Keratinocyte (primary cell): Measurements from ENCODE around the gene MAN2A2. TPM values are rescaled to one million over a fixed set of nuclear protein-coding genes. Genes with fewer than 3 reads are reported as not detected.

Source experiments
- DNase-seq: peaks from one replicate; pipeline ENCODE4 v3.0.0-alpha.2; 2011; ENCODE audit warnings: low read depth, missing footprints, low spot score
- FAIRE-seq: peaks from 2 replicates; lab custom pipeline; 2011; peaks lifted over from hg19 to GRCh38; lab: Jason Lieb, UNC
- H2AFZ ChIP-seq: 2 replicates; pipeline ENCODE4 v1.6.0; 2012; ENCODE audit warnings: low read length, control low read depth, inconsistent platforms; ENCODE audit not compliant: control insufficient read depth
- H3K27ac ChIP-seq: 2 replicates; pipeline ENCODE4 v1.5.1; 2011; ENCODE audit warnings: low read length; ENCODE audit not compliant: control insufficient read depth, insufficient read depth
- H3K27me3 ChIP-seq: 3 replicates; pipeline ENCODE4 v1.6.0; 2011; ENCODE audit warnings: low read length; ENCODE audit not compliant: control insufficient read depth, insufficient read depth; ENCODE audit errors: extremely low read depth
- H3K36me3 ChIP-seq, 2 experiments: 2 replicates in 1 of 2; 3 replicates in 1 of 2; pipeline ENCODE4 v1.5.1; 2011; ENCODE audit warnings: low read length in 2 of 2, mild to moderate bottlenecking in 1 of 2; ENCODE audit not compliant: control insufficient read depth in 2 of 2, insufficient read depth in 2 of 2; ENCODE audit errors: extremely low read depth in 1 of 2
- H3K4me1 ChIP-seq: 3 replicates; pipeline ENCODE4 v1.5.1; 2011; ENCODE audit warnings: low read length; ENCODE audit not compliant: control insufficient read depth, insufficient read depth; ENCODE audit errors: extremely low read depth
- H3K4me2 ChIP-seq: 3 replicates; pipeline ENCODE4 v1.6.0; 2011; ENCODE audit warnings: low read depth, low read length; ENCODE audit not compliant: control insufficient read depth, insufficient read depth; ENCODE audit errors: extremely low read depth
- H3K4me3 ChIP-seq, 3 experiments: fragments of 200-600 bp in 1 of 3; sonication (generic) in 1 of 3; 2 replicates in 2 of 3; 3 replicates in 1 of 3; pipeline ENCODE4 v1.5.1; 2011 to 2016; ENCODE audit warnings: low read length in 3 of 3, mild to moderate bottlenecking in 3 of 3, control low read depth in 2 of 3, inconsistent platforms in 1 of 3, low read depth in 1 of 3, mixed read lengths in 1 of 3, mixed run types in 1 of 3, moderate library complexity in 1 of 3; ENCODE audit not compliant: control insufficient read depth in 2 of 3, insufficient read depth in 2 of 3; ENCODE audit errors: extremely low read depth in 1 of 3
- H3K79me2 ChIP-seq: 2 replicates; pipeline ENCODE4 v1.6.0; 2012; ENCODE audit warnings: low read length; ENCODE audit not compliant: control insufficient read depth, insufficient read depth
- H3K9ac ChIP-seq: 3 replicates; pipeline ENCODE4 v1.6.0; 2011; ENCODE audit warnings: low read length; ENCODE audit not compliant: control insufficient read depth, insufficient read depth; ENCODE audit errors: extremely low read depth
- H3K9me1 ChIP-seq: 3 replicates; pipeline ENCODE4 v1.6.0; 2011; ENCODE audit warnings: low read length; ENCODE audit not compliant: control insufficient read depth, insufficient read depth; ENCODE audit errors: extremely low read depth
- H3K9me3 ChIP-seq: 2 replicates; pipeline ENCODE4 v1.5.1; 2012; ENCODE audit warnings: low read depth, low read length; ENCODE audit not compliant: control insufficient read depth
- H4K20me1 ChIP-seq: 3 replicates; pipeline ENCODE4 v1.6.0; 2011; ENCODE audit warnings: low read length; ENCODE audit not compliant: control insufficient read depth, insufficient read depth; ENCODE audit errors: extremely low read depth
- CTCF ChIP-seq, 3 experiments: IDR thresholded peaks in 1 of 3; conservative IDR thresholded peaks in 1 of 3; optimal IDR thresholded peaks in 1 of 3; 2 replicates in 2 of 3; 3 replicates in 1 of 3; pipeline versions ENCODE3 to v1.5.1; 2011; ENCODE audit warnings: low read length in 3 of 3, mild to moderate bottlenecking in 3 of 3, moderate library complexity in 2 of 3, control low read depth in 1 of 3, inconsistent platforms in 1 of 3; ENCODE audit not compliant: insufficient read depth in 2 of 3; ENCODE audit errors: extremely low read depth in 1 of 3
- EZH2 ChIP-seq: IDR thresholded peaks from one replicate; pipeline ENCODE4 v1.6.1; 2012; ENCODE audit warnings: inconsistent platforms, mild to moderate bottlenecking, low read length, moderate library complexity
- dilution Hi-C: fragments of 300-500 bp; cut with MboI; formaldehyde crosslinking; loops from one replicate; pipeline ENCODE4 v1.7.0; 2020; ENCODE audit warnings: low sequenced_read_pairs; ENCODE audit not compliant: extremely low pct_ligation_motif_present
- polyA plus RNA-seq, 5 experiments: library from polyadenylated mRNA; depleted of rRNA in 3 of 5; stranded (reverse) in 3 of 5; stranded (forward) in 1 of 5; unstranded in 1 of 5; fragments of >200 nt; gene quantifications; 1 replicate in 1 of 5; 2 replicates in 3 of 5; 3 replicates in 1 of 5; pipeline versions ENCODE4 v1.2.1 to v1.2.3, GENCODE V29; 2011 to 2012; ENCODE audit warnings: missing spikeins in 2 of 5, low read depth in 1 of 5, low replicate concordance in 1 of 5

The MAN2A2 gene
- polyA plus RNA-seq, 1 donor (not counting 4 experiments of a cell fraction or from before 2014, with no cell fraction given), result 6.6 TPM

DNA sequence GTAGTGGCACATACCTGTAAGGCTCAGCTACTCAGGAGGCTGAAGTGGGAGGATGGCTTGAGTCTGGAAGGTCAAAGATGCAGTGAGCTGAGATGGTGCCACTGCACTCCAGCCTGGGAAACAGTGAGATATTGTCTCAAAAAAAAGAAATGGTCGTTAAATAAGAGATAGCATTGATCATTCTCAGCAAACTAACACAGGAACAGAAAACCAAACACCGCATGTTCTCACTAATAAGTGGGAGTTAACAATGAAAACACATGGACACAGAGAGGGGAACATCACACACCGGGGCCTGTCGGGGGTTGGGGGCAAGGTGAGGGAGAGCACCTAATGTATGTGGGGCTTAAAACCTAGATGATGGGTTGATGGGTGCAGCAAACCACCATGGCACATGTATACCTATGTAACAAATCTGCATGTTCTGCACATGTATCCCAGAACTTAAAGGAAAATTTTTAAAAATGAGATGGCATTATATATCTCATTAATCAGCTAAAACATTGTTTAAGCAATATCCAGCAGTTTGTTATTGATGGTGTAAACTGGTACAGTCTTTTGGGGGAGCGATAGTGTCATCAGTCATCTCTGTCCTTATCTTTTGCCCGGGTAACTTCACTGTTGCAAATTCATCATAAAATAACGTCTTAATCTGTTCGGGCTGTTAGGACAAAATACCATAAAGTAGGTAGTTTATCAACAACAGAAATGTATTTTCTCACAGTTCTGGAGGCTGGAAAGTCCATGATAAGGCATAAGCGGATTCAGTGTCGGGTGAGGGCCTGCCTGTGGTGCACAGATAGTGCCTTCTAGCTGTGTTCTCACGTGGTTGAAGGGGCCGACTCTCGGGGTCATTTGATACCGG is 1.7 kb upstream of the MAN2A2 start:
- H3K4me1 ChIP-seq, result peaks cover 12% of the 10 kb centered on the region
- FAIRE-seq (no peak), DNase-seq (no peak)
- H3K27me3 ChIP-seq, result no peaks in the 10 kb centered on the region
- dilution Hi-C loops, result no loop called here
- peak overlapping the region; percentile 83 for H3K4me2 ChIP-seq
- TF ChIP-seq CTCF (optimal IDR thresholded peaks at IDR 0.05 in 1 of 3, IDR thresholded peaks at IDR 0.05 in 1 of 3, conservative IDR thresholded peaks at IDR 0.05 in 1 of 3; ENCODE audit: extremely low read depth in 1 of 3, insufficient read depth in 2 of 3, low read length in 3 of 3) (no peak), EZH2 (no peak)
- no peak overlapping the region for H3K9ac ChIP-seq
- no peaks in the 10 kb centered on the region for H3K9me3 ChIP-seq
- H2AFZ ChIP-seq, result no peak overlapping the region
- peaks cover 0 to 3% of the 10 kb centered on the region in 2 experiments for H3K36me3 ChIP-seq
- H3K79me2 ChIP-seq, result no peaks in the 10 kb centered on the region
- H3K4me3 ChIP-seq, result peak overlapping the region in 2 of 3 experiments; percentile 68 to 78
- no peak overlapping the region for H3K27ac ChIP-seq
- H3K9me1 ChIP-seq, result peaks cover 2% of the 10 kb centered on the region
- H4K20me1 ChIP-seq, result no peaks in the 10 kb centered on the region

GRCh38 chr15:90902040-90902839 is 862 bp upstream of the MAN2A2 start:
- dilution Hi-C loops, result no loop called here
- H3K4me1 ChIP-seq, result peaks cover 12% of the 10 kb centered on the region
- H3K27me3 ChIP-seq, result no peaks in the 10 kb centered on the region
- no peaks in the 10 kb centered on the region for H3K9me3 ChIP-seq
- H2AFZ ChIP-seq, result peak overlapping the region; percentile 93
- peak overlapping the region; percentile 83 for H3K4me2 ChIP-seq
- FAIRE-seq (peak; percentile 69), DNase-seq (no peak)
- no peaks in the 10 kb centered on the region for H4K20me1 ChIP-seq
- peak overlapping the region; percentile 71 for H3K27ac ChIP-seq
- no peak for TF ChIP-seq EZH2
- peak; percentile 81 to 91 (median 90) for TF ChIP-seq CTCF (optimal IDR thresholded peaks at IDR 0.05 in 1 of 3, IDR thresholded peaks at IDR 0.05 in 1 of 3, conservative IDR thresholded peaks at IDR 0.05 in 1 of 3; ENCODE audit: extremely low read depth in 1 of 3, insufficient read depth in 2 of 3, low read length in 3 of 3)
- peaks cover 3 to 5% of the 10 kb centered on the region in 2 experiments for H3K36me3 ChIP-seq
- H3K9ac ChIP-seq, result peak overlapping the region; percentile 83
- H3K79me2 ChIP-seq, result no peaks in the 10 kb centered on the region
- peak overlapping the region; percentile 37 to 78 (median 68) for H3K4me3 ChIP-seq
- H3K9me1 ChIP-seq, result peaks cover 2% of the 10 kb centered on the region
